Measurements from ENCODE around the gene RNF166.

RNF166 gene

GRCh38 chr16:88706229-88706964 is at the start of gene RNF166, which contains the start of gene CTU2:
TSS of gene RNF166 (minus strand) at chr16:88706408. CDS start at chr16:88706325, 83 bp downstream.
TSS of gene CTU2 (plus strand) at chr16:88706503. CDS start at chr16:88706531, 28 bp downstream.
- DNase-seq (ENCODE audit: low spot score): peak; percentile 78

- peak; percentile 29 for DNase-seq (ENCODE audit: low spot score)
These were observed 48.9 kb upstream of the RNF166 start for GRCh38 chr16:88754912-88755744.

- DNase-seq (ENCODE audit: low spot score): no peak
These were observed 48.1 kb upstream of the RNF166 start for GRCh38 chr16:88754109-88754911.

- DNase-seq (ENCODE audit: low spot score): no peak
These were observed 47.4 kb upstream of the RNF166 start for GRCh38 chr16:88753602-88754001.

- DNase-seq (ENCODE audit: low spot score): no peak
These were observed 47.0 kb upstream of the RNF166 start for GRCh38 chr16:88753191-88753590.

GRCh38 chr16:88752386-88753002 is 46.3 kb upstream of the RNF166 start:
- DNase-seq (ENCODE audit: low spot score): no peak

- DNase-seq (ENCODE audit: low spot score): peak; percentile 40
These were observed 44.6 kb upstream of the RNF166 start for GRCh38 chr16:88750854-88751253.

GRCh38 chr16:88749358-88749757 is 43.1 kb upstream of the RNF166 start:
- no peak for DNase-seq (ENCODE audit: low spot score)

GRCh38 chr16:88748364-88748763 is 42.2 kb upstream of the RNF166 start:
- no peak for DNase-seq (ENCODE audit: low spot score)

GRCh38 chr16:88747588-88748301 is 41.5 kb upstream of the RNF166 start:
- peak; percentile 52 for DNase-seq (ENCODE audit: low spot score)

GRCh38 chr16:88746506-88746905 is 40.3 kb upstream of the RNF166 start:
- DNase-seq (ENCODE audit: low spot score): no peak

GRCh38 chr16:88744577-88745521 is 38.6 kb upstream of the RNF166 start:
- no peak for DNase-seq (ENCODE audit: low spot score)

- peak; percentile 77 for DNase-seq (ENCODE audit: low spot score)
These were observed 37.7 kb upstream of the RNF166 start for GRCh38 chr16:88743693-88744576.

GRCh38 chr16:88742896-88743605 is 36.8 kb upstream of the RNF166 start:
- no peak for DNase-seq (ENCODE audit: low spot score)

GRCh38 chr16:88741368-88741767 is 35.2 kb upstream of the RNF166 start:
- DNase-seq (ENCODE audit: low spot score): no peak

- DNase-seq (ENCODE audit: low spot score): no peak
These were observed 34.5 kb upstream of the RNF166 start for GRCh38 chr16:88740727-88741055.

GRCh38 chr16:88739977-88740726 is 33.9 kb upstream of the RNF166 start:
- DNase-seq (ENCODE audit: low spot score): no peak

Data from cerebellar cortex (tissue), 1 donor.